Cardiac septum (tissue), 1 donor: ENCODE data around the gene ARRDC5. TPM values are rescaled to one million over a fixed set of nuclear protein-coding genes. Genes with fewer than 3 reads are reported as not detected.
"Not testable (repeated sequence)": the region's sequence is repeated elsewhere in the genome, so short reads cannot be mapped to it uniquely, and the experiment has no call there.

Experiments
- DNase-seq: peaks from one replicate; pipeline ENCODE4 v3.0.0-alpha.2; 2020; ENCODE audit warnings: low spot score
- intact Hi-C: fragments of 100-400 bp; cut with DNase I; formaldehyde crosslinking; loops from one replicate; pipeline ENCODE4 v1.14.0; 2022
- total RNA-seq: library from RNA; stranded (reverse); fragmentation: NEBNext Ultra II Directional; extraction: Animal tissue kit (Norgen Biotek cat#: 25700); gene quantifications from one replicate; pipeline ENCODE4 v1.2.1, GENCODE V29; 2021
- donor health status: DM: no; HTN: no; CAD: no.

The ARRDC5 gene
- total RNA-seq, 1 donor from 2014 or later, result not detected

DNA sequence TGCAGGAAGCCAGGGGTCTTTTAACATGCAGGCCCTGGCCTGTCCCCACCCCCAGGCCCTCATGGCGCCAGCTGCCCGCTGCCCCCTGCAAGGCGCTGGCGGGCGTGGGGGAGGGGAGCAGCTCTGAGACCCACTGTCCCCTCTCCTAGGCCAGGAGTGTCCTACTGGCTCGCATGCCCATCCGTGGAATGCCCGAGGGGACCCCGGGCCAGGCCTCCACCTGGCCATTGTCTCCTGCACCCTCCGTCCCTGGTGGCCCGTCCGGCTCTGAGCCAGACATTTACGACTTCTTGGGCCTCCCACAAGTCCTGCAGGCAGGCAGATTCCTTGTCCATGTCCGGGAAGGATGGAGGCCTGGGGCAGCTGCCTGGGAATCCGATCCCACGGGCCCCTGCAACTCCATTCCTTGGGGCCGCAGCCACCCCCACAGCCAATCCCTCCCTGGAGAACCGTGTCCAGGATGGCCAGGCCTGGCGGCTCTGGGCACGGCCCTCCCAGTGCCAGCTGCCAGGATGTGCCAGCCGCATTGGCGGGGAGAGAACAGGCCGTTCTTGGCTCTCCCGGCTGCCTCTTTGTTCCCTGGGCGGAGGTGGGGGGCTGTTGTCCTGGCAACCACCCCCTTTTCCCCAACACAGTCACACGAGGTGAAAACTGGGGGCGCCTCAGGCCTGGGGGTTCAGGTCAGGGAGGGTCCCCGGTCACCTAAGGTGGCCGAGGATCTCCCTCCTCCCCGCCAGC is 24.8 kb downstream of the ARRDC5 start:
- intact Hi-C loops, result no loop called here
- no peak for DNase-seq

- DNase-seq, result no peak
- intact Hi-C loops, result loop anchor here (1.0 to 2.0 kb wide), 2 partner anchors 37 to 157 kb away; no protein-coding TSS in a partner anchor
Measured at GRCh38 chr19:4873930-4874329, 28.8 kb downstream of the ARRDC5 start.

GRCh38 chr19:4871711-4872110 is 31.0 kb downstream of the ARRDC5 start:
- intact Hi-C loops, result loop anchor here (2.0 kb wide), 1 partner anchor 159 kb away; no protein-coding TSS in a partner anchor
- DNase-seq, result no peak

DNA sequence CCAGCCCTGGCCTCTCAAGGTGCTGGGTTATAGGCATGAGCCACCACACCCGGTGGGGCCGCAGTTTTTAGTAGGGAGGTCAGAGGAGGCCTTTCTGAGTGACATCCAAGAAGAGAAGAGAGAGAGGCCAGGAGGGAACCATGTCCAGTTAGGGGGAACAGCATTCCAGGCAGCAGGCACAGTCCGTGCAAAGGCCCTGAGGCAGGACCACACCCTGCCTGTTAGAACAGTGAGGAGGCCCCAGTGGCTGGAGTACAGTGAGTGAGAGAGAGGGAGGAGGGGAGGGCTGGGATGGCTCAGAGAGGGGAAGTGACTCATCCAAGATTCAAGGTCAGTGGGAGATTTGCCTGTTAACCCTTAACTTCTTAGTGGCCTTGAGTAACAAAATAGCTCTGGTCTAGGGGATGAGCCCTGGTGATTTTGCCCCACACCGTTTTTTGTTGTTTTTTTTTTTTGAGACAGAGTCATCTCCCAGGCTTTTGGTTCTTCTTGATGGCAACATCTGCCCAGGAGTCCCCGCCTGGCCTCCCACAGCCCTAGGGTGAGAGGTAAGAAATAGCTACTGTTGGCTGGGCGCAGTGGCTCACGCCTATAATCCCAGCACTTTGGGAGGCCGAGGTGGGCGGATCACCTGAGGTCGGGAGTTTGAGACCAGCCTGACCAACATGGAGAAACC is 32.5 kb downstream of the ARRDC5 start:
- DNase-seq, result peak; percentile 82
- intact Hi-C loops, result no loop called here

GRCh38 chr19:4868286-4868834 is 34.3 kb downstream of the ARRDC5 start:
- no peak for DNase-seq
- intact Hi-C loops, result loop anchor here (5.0 kb wide), 2 partner anchors 56 to 99 kb away; partner anchors contain the start of gene KDM4B

DNA sequence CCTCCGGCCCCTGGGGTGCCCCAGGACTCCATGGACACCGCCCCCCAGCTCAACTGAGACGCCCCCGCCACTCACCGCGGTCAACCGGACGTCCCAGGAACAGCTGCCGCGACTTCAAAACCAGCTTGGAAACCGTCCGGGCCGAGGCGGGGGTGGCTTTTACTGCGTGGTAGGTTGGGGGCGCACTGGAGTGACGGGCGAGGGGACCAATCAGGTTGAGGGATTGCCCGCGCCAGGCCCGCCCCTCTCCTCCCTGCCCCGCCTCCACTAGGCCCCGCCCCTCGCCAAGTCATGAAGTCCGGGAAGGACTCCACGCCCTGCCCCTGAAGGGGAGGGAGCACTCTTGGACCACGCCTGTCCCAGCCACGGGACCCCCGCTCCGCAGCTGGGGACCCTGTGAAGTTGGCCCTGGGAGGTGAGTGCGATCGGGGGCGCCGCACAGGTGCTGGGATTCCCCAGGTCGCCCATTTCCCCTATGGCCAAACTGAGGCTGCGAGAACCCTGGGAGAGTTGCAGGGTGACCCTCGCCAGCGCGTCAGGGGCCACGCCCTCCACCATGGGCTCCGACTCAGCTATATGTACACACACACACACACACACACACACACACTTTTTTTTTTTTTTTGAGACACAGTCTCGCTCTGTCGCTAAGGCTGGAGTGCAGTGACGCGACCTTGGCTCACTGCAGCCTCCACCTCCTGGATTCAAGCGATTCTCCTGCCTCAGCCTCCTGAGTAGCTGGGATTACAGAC is 35.0 kb downstream of the ARRDC5 start, which contains the start of gene PLIN3:
Gene PLIN3 (minus strand): TSS at position 134 of the 752 bp plus-strand sequence. CDS start 6,273 bp downstream, outside the sequence.
- intact Hi-C loops, result loop anchor here (5.0 kb wide), 2 partner anchors 55 to 100 kb away; partner anchors contain the start of gene KDM4B
- DNase-seq, result peak; percentile 99

DNA sequence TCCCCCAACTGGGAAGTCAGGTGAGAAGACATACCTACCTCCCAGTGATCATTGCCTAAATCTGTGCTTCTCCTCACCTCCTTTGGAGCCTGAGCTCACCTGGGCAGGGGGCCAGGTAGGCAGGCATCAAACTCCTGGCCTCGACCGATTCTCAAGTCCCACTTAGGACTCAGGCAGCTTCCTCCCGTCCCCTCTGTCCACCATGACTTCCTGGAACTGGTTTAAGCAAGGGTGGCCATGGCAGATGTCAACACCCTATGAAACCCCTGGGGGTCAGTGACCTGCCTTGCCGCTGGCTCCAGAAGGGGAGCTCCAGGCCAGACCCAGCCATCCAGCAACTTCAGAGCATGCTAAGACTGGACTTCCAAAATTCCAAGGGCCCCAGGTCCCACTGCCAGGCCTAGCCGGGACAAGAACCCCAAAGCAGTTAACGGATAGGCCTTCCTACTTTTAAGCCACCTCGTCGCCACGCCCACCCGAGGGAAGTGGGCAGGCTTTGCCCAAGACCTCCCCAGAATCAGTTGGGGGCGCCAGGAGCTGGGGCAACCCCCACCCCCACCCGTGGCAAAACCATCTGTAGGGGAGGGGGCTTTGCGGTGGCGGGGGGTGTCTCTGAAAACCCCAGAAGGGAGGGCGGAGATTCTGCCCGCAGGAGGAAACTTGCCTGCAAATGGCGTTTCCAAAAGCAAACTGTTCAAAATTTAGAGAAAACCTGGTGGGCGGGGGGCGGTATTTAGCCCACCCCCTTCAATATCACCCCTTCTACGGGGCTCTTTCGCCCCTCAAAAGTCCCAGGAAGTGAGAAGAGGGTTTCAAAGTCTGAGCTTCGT is 35.9 kb downstream of the ARRDC5 start:
- DNase-seq, result peak; percentile 84
- intact Hi-C loops, result loop anchor here (5.0 kb wide), 2 partner anchors 55 to 100 kb away; partner anchors contain the start of gene KDM4B

GRCh38 chr19:4861147-4861546 is 41.5 kb downstream of the ARRDC5 start:
- no peak for DNase-seq
- intact Hi-C loops, result no loop called here

- DNase-seq, result no peak
- intact Hi-C loops, result no loop called here
Measured at GRCh38 chr19:4859697-4860096, 43.0 kb downstream of the ARRDC5 start.

DNA sequence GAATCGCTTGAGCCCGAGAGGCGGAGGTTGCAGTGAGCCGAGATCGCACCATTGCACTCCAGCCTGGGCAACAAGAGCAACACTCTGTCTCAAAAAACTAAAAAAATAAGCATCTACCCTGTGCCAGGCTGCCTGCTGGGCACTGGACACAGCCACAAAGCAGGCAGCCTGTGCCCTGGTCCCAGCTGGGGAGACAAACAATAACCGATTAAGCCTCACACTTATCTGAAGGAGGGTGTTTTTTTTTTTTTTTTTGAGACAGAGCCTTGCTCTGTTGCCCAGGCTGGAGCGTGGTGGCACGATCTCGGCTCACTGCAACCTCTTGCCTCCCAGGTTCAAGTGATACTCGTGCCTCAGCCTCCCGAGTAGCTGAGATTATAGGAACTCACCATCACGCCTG is 46.2 kb downstream of the ARRDC5 start:
- DNase-seq, intact Hi-C loops: not testable (repeated sequence)

GRCh38 chr19:4853506-4853905 is 49.2 kb downstream of the ARRDC5 start:
- DNase-seq, intact Hi-C loops: not testable (repeated sequence)

- DNase-seq, result no peak
- intact Hi-C loops, result no loop called here
Measured at GRCh38 chr19:4852484-4852883, 50.2 kb downstream of the ARRDC5 start.

DNA sequence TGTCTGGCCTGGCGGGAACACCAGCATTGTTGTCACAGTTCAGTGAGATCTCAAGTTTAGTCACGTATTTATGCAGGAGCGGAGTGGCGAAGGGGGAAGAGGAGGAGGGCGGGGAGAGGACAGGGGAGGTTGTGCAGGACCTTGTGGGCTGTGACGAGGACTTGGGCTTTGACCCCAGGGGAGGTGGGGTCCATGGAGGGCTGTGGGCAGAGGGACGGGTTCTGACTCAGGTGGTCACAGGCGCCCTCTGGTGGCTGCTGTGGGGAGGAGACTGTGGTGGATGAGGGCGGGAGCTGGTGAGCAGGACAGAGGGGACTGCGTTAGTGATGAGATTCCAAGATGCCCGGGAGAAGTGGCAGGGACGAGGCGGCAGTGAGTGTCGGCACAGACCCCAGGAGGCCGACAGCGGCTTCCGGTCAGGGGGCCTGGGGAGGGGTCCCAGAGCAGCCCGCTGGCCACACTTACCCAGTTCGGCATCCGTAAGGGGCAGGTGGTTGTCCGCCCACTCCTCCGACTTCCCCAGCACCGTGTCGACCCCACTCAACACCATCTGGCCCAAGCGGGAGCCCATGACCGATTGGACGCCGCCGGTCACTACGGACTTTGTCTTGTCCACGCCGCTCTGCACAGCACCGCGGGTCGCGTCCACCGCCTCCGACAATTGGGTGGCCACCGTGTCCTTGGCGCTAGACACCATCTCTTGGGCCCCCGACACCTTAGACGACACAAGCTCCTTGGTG is 51.0 kb downstream of the ARRDC5 start:
- intact Hi-C loops, result loop anchor here (1.0 kb wide), 1 partner anchor 42 kb away; no protein-coding TSS in a partner anchor
- peak; percentile 80 for DNase-seq

DNA sequence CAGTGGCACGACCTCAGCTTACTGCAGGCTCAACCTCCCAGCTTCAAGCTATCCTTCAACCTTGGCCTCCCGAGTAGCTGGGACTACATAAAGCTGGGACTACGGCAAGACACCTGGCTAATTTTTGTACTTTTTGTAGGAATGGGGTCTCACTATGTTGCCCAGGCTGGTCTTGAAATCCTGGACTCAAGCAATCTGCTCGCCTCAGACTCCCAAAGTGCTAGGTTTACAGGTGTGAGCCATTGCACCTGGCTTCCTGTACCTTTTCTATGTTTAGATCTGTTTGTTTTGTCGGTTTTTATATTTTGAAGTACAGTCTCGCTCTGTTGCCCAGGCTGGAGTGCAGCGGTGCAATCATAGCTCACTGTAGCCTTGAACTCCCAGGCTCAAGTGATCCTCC is 53.7 kb downstream of the ARRDC5 start:
- no peak for DNase-seq

GRCh38 chr19:4847190-4847973 is 55.3 kb downstream of the ARRDC5 start:
- intact Hi-C loops, result no loop called here
- no peak for DNase-seq

More for the DNA sequence above, 53.7 kb downstream of the ARRDC5 start:
- intact Hi-C loops, result no loop called here

DNA sequence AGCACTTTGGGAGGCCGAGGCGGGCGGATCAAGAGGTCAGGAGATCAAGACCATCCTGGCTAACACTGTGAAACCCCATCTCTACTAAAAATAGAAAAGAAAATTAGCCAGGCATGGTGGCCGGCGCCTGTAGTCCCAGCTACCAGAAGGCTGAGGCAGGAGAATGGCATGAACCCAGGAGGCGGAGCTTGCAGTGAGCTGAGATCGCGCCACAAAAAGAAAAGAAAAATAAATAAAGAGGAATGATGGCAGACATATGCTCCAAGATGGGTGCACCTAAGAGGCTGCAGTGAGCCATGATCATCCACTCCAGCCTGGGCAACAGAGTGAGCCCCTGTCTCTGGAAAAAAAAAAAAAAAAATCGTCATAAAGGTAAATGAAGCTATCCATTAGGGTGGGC is 56.7 kb downstream of the ARRDC5 start:
- DNase-seq, intact Hi-C loops: not testable (repeated sequence)
